WERI-Rb-1 (cell line): ENCODE measurements around the gene P2RY4.

Source experiments
- DNase-seq: peaks from one replicate; pipeline ENCODE4 v3.0.0-alpha.2; 2020
- H3K27ac ChIP-seq: fragments of 250-450 bp; sonication (Bioruptor Pico); 2 replicates; pipeline ENCODE4 v1.5.1; 2020; ENCODE audit warnings: mild to moderate bottlenecking, moderate library complexity
- H3K27me3 ChIP-seq: fragments of 250-450 bp; sonication (Bioruptor Pico); 2 replicates; pipeline ENCODE4 v1.5.1; 2021; ENCODE audit warnings: mild to moderate bottlenecking, low read depth, moderate library complexity; ENCODE audit not compliant: insufficient read depth, severe bottlenecking
- H3K36me3 ChIP-seq: fragments of 250-450 bp; sonication (Bioruptor Pico); 2 replicates; pipeline ENCODE4 v1.5.1; 2020; ENCODE audit warnings: mild to moderate bottlenecking, moderate library complexity
- H3K4me3 ChIP-seq: 2 replicates; pipeline ENCODE4 v1.5.1; 2011; ENCODE audit warnings: low read depth, mild to moderate bottlenecking, control low read depth, low read length
- H3K9me3 ChIP-seq: fragments of 250-450 bp; sonication (Bioruptor Pico); 2 replicates; pipeline ENCODE4 v1.5.1; 2021; ENCODE audit warnings: mild to moderate bottlenecking, moderate library complexity; ENCODE audit not compliant: severe bottlenecking
- CTCF ChIP-seq: IDR thresholded peaks from 2 replicates; pipeline ENCODE4 v1.5.1; 2011; ENCODE audit warnings: low read depth, mild to moderate bottlenecking, control low read depth, inconsistent platforms, low read length

The P2RY4 gene

DNA sequence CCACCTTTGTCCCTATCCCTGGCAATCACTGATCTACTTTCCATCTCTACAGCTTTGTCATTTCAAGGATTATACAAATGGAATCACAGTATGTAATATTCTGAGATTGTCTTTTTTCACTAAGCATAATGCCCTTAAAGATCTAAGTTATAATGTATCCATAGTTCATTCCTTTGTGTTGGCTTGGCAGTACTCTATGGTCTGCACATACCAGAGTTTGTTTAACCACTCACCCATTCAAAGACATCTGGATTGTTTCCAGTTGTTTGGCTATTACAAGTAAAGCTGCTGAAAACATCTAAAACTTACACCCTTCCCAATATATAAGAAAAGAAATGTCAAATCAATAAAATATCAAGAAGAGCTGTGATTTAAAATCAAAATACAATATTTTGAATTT lies 51.5 kb downstream of the P2RY4 start:
- H3K27ac ChIP-seq: no peak overlapping the region
- DNase-seq: no peak
- no peak overlapping the region for H3K4me3 ChIP-seq
- no peaks in the 10 kb centered on the region for H3K9me3 ChIP-seq
- H3K36me3 ChIP-seq: no peaks in the 10 kb centered on the region
- H3K27me3 ChIP-seq: peaks cover 7% of the 10 kb centered on the region
- no peak for TF ChIP-seq CTCF
